Loucy (cell line): ENCODE measurements around the gene HYCC1.

ENCODE experiments used
- H2AFZ ChIP-seq: fragments of 200-600 bp; sonication (generic); 2 replicates; pipeline ENCODE4 v1.6.0; 2016; ENCODE audit warnings: antibody characterized with exemption, mild to moderate bottlenecking, low read length, moderate library complexity
- H3F3A ChIP-seq: fragments of 200-600 bp; 2 replicates; pipeline ENCODE4 v1.6.0; 2016; ENCODE audit warnings: antibody characterized with exemption, low read depth, mild to moderate bottlenecking
- H3K27me3 ChIP-seq: fragments of 200-600 bp; sonication (generic); 2 replicates; pipeline ENCODE4 v1.6.1; 2014; ENCODE audit warnings: low read length, mild to moderate bottlenecking; ENCODE audit not compliant: insufficient read depth, poor library complexity, severe bottlenecking
- H3K36me3 ChIP-seq: fragments of 200-600 bp; sonication (generic); 2 replicates; pipeline ENCODE4 v1.6.1; 2016; ENCODE audit warnings: low read length; ENCODE audit not compliant: insufficient read depth
- H3K4me1 ChIP-seq: fragments of 200-600 bp; sonication (generic); 2 replicates; pipeline ENCODE4 v1.5.1; 2014; ENCODE audit warnings: low read length, mild to moderate bottlenecking; ENCODE audit not compliant: insufficient read depth, poor library complexity, severe bottlenecking
- H3K4me2 ChIP-seq: fragments of 200-600 bp; sonication (generic); 2 replicates; pipeline ENCODE4 v1.6.0; 2014; ENCODE audit warnings: antibody characterized with exemption, low read length, low read depth, mild to moderate bottlenecking; ENCODE audit not compliant: poor library complexity, severe bottlenecking
- H3K4me3 ChIP-seq: fragments of 200-600 bp; sonication (generic); 2 replicates; pipeline ENCODE4 v1.5.1; 2014; ENCODE audit warnings: low read length, mild to moderate bottlenecking, mixed read lengths; ENCODE audit not compliant: poor library complexity, severe bottlenecking
- H3K79me2 ChIP-seq: fragments of 200-600 bp; sonication (generic); 2 replicates; pipeline ENCODE4 v1.6.1; 2014; ENCODE audit warnings: low read length; ENCODE audit not compliant: insufficient read depth
- H3K9ac ChIP-seq: fragments of 200-600 bp; sonication (generic); 2 replicates; pipeline ENCODE4 v1.6.0; 2014; ENCODE audit warnings: mild to moderate bottlenecking, low read depth, low read length, moderate library complexity; ENCODE audit not compliant: poor library complexity, severe bottlenecking
- H3K9me2 ChIP-seq: fragments of 200-600 bp; sonication (generic); replicated peaks from 2 replicates; pipeline ENCODE4 v1.6.1; 2016; ENCODE audit warnings: low read depth, low read length, mixed read lengths
- H3K9me3 ChIP-seq: fragments of 200-600 bp; sonication (generic); 2 replicates; pipeline ENCODE4 v1.6.1; 2014; ENCODE audit warnings: mild to moderate bottlenecking, antibody characterized with exemption, low read length, low read depth; ENCODE audit not compliant: insufficient read depth
- H4K20me1 ChIP-seq: fragments of 200-600 bp; sonication (generic); 2 replicates; pipeline ENCODE4 v1.6.0; 2014; ENCODE audit warnings: antibody characterized with exemption, low read length, mild to moderate bottlenecking; ENCODE audit not compliant: insufficient read depth, poor library complexity, severe bottlenecking
- CTCF ChIP-seq: fragments of 200-600 bp; sonication (generic); conservative IDR thresholded peaks from 2 replicates; pipeline ENCODE4 v1.5.1; 2014; ENCODE audit warnings: mild to moderate bottlenecking, antibody characterized with exemption, low read length
- EZH2phosphoT487 ChIP-seq: fragments of 200-600 bp; IDR thresholded peaks from 2 replicates; pipeline ENCODE4 v1.6.1; 2018; ENCODE audit warnings: antibody characterized with exemption, mild to moderate bottlenecking, moderate library complexity, borderline replicate concordance

HYCC1 gene

GRCh38 chr7:23001610-23002009 lies 12.3 kb downstream of the HYCC1 start:
- Histone ChIP-seq H3K27me3 (no peaks in the 10 kb centered on the region), H3K4me3 (no peak overlapping the region), H3K36me3 (no peaks in the 10 kb centered on the region), H3K9me3 (no peaks in the 10 kb centered on the region), H3K9ac (no peak overlapping the region), H4K20me1 (peaks cover 9% of the 10 kb centered on the region), H3K4me2 (no peak overlapping the region), H3F3A (no peaks in the 10 kb centered on the region), H3K4me1 (peaks cover 31% of the 10 kb centered on the region), H3K9me2 (no peaks in the 10 kb centered on the region), H2AFZ (no peak overlapping the region), H3K79me2 (peaks cover 87% of the 10 kb centered on the region)
- TF ChIP-seq CTCF, result no peak
- no peak for TF ChIP-seq EZH2phosphoT487

GRCh38 chr7:23000597-23001360 lies 13.2 kb downstream of the HYCC1 start:
- Histone ChIP-seq H3K9me2 (no peaks in the 10 kb centered on the region), H3K4me3 (no peak overlapping the region), H3K27me3 (no peaks in the 10 kb centered on the region), H3K36me3 (no peaks in the 10 kb centered on the region), H3K9ac (no peak overlapping the region), H4K20me1 (peaks cover 7% of the 10 kb centered on the region), H3K9me3 (no peaks in the 10 kb centered on the region), H3K4me2 (no peak overlapping the region), H3F3A (no peaks in the 10 kb centered on the region), H3K4me1 (peaks cover 28% of the 10 kb centered on the region), H2AFZ (no peak overlapping the region), H3K79me2 (peaks cover 83% of the 10 kb centered on the region)
- TF ChIP-seq CTCF, result no peak
- TF ChIP-seq EZH2phosphoT487, result no peak

- H2AFZ ChIP-seq, result no peak overlapping the region
- no peaks in the 10 kb centered on the region for H3K27me3 ChIP-seq
- H3K4me2 ChIP-seq, result no peak overlapping the region
- H3K9ac ChIP-seq, result no peak overlapping the region
- peaks cover 83% of the 10 kb centered on the region for H3K79me2 ChIP-seq
- peaks cover 28% of the 10 kb centered on the region for H3K4me1 ChIP-seq
- no peaks in the 10 kb centered on the region for H3K36me3 ChIP-seq
- no peaks in the 10 kb centered on the region for H3K9me2 ChIP-seq
- H4K20me1 ChIP-seq, result peaks cover 6% of the 10 kb centered on the region
- no peaks in the 10 kb centered on the region for H3K9me3 ChIP-seq
- TF ChIP-seq EZH2phosphoT487 (no peak), CTCF (no peak)
- H3F3A ChIP-seq, result no peaks in the 10 kb centered on the region
- H3K4me3 ChIP-seq, result no peak overlapping the region
Observed at GRCh38 chr7:22998519-22998896, 15.4 kb downstream of the HYCC1 start.
